ENCODE results near the gene GNPTAB.

- no peak for TF ChIP-seq POLR2A (IDR thresholded peaks at IDR 0.05; ENCODE audit: low read length)
- no peak for TF ChIP-seq RAD21 (conservative IDR thresholded peaks at IDR 0.05 in 1 of 2, IDR thresholded peaks at IDR 0.05 in 1 of 2)
- no peak for TF ChIP-seq CTCF (IDR thresholded peaks at IDR 0.05)
- TF ChIP-seq HDAC2 (IDR thresholded peaks at IDR 0.05): no peak
- TF ChIP-seq RARB (CRISPR knock-in tag; IDR thresholded peaks at IDR 0.05): no peak
- no peak for TF ChIP-seq ZC3H11A (IDR thresholded peaks at IDR 0.05)
- TF ChIP-seq PBX3 (IDR thresholded peaks at IDR 0.05): no peak
- no peak for TF ChIP-seq USF2 (IDR thresholded peaks at IDR 0.05)
- TF ChIP-seq SREBF2 (IDR thresholded peaks at IDR 0.05): no peak
- TF ChIP-seq RFX5 (IDR thresholded peaks at IDR 0.05): no peak
- no peak for TF ChIP-seq JUN (IDR thresholded peaks at IDR 0.05)
- no peak for TF ChIP-seq RNF2 (IDR thresholded peaks at IDR 0.05; ENCODE audit: borderline replicate concordance, low read depth)
- no peak for TF ChIP-seq CBX2 (IDR thresholded peaks at IDR 0.05; ENCODE audit: borderline replicate concordance, low read depth)
Measured at GRCh38 chr12:101746661-101747060, 84.1 kb downstream of the GNPTAB start.

Data from A549 (cell line).